Pulmonary artery endothelial cell (primary cell): ENCODE results near the gene NOS1AP. TPM values are rescaled to one million over a fixed set of nuclear protein-coding genes. Genes with fewer than 3 reads are reported as not detected.
"Not testable (repeated sequence)": the region's sequence is repeated elsewhere in the genome, so short reads cannot be mapped to it uniquely, and the experiment has no call there.

Experiments
- DNase-seq: peaks from one replicate; pipeline ENCODE4 v3.0.0-alpha.2; 2011; ENCODE audit warnings: low read depth, low spot score
- total RNA-seq: library from RNA; depleted of rRNA; stranded (reverse); fragments of >200 nt; gene quantifications from 2 replicates; pipeline ENCODE4 v1.2.3, GENCODE V29; 2014

NOS1AP gene
- total RNA-seq, 1 donor from 2014 or later: 0.53 TPM

- DNase-seq: no peak
Measured at GRCh38 chr1:162056579-162056978, 12.9 kb upstream of the NOS1AP start.

- DNase-seq: no peak
Measured at GRCh38 chr1:162059721-162060120, 9.8 kb upstream of the NOS1AP start.

- DNase-seq: no peak
Measured at GRCh38 chr1:162060314-162060713, 9.2 kb upstream of the NOS1AP start.

- no peak for DNase-seq
Measured at GRCh38 chr1:162062542-162063015, 6.9 kb upstream of the NOS1AP start.

GRCh38 chr1:162065016-162065415 is 4.5 kb upstream of the NOS1AP start:
- DNase-seq: no peak

- DNase-seq: not testable (repeated sequence)
Measured at GRCh38 chr1:162066836-162067235, 2.7 kb upstream of the NOS1AP start.

GRCh38 chr1:162067466-162067865 is 2.0 kb upstream of the NOS1AP start:
- no peak for DNase-seq

GRCh38 chr1:162068301-162068700 is 1.2 kb upstream of the NOS1AP start:
- no peak for DNase-seq

GRCh38 chr1:162070094-162070748 is 730 bp downstream of the NOS1AP start:
- no peak for DNase-seq

- DNase-seq: no peak
Measured at GRCh38 chr1:162070825-162071224, 1.3 kb downstream of the NOS1AP start.

- no peak for DNase-seq
Measured at GRCh38 chr1:162072740-162073139, 3.2 kb downstream of the NOS1AP start.

GRCh38 chr1:162074276-162075005 is 5.0 kb downstream of the NOS1AP start:
- DNase-seq: no peak

GRCh38 chr1:162075862-162076261 is 6.4 kb downstream of the NOS1AP start:
- no peak for DNase-seq

- no peak for DNase-seq
Measured at GRCh38 chr1:162077648-162078299, 8.3 kb downstream of the NOS1AP start.

- no peak for DNase-seq
Measured at GRCh38 chr1:162079030-162079429, 9.5 kb downstream of the NOS1AP start.

GRCh38 chr1:162080472-162081015 is 11.1 kb downstream of the NOS1AP start:
- DNase-seq: no peak

GRCh38 chr1:162081316-162081715 is 11.8 kb downstream of the NOS1AP start:
- peak; percentile 43 for DNase-seq

GRCh38 chr1:162082080-162082479 is 12.6 kb downstream of the NOS1AP start:
- DNase-seq: not testable (repeated sequence)

GRCh38 chr1:162083273-162083672 is 13.8 kb downstream of the NOS1AP start:
- DNase-seq: no peak

- no peak for DNase-seq
Measured at GRCh38 chr1:162085991-162086390, 16.5 kb downstream of the NOS1AP start.

- no peak for DNase-seq
Measured at GRCh38 chr1:162087111-162087510, 17.6 kb downstream of the NOS1AP start.

GRCh38 chr1:162087574-162087973 is 18.1 kb downstream of the NOS1AP start:
- DNase-seq: no peak
